ENCODE results near the gene DNPH1.
A peak's percentile ranks its signal among the peaks of the same experiment; 100 is the strongest.

DNPH1 gene

DNA sequence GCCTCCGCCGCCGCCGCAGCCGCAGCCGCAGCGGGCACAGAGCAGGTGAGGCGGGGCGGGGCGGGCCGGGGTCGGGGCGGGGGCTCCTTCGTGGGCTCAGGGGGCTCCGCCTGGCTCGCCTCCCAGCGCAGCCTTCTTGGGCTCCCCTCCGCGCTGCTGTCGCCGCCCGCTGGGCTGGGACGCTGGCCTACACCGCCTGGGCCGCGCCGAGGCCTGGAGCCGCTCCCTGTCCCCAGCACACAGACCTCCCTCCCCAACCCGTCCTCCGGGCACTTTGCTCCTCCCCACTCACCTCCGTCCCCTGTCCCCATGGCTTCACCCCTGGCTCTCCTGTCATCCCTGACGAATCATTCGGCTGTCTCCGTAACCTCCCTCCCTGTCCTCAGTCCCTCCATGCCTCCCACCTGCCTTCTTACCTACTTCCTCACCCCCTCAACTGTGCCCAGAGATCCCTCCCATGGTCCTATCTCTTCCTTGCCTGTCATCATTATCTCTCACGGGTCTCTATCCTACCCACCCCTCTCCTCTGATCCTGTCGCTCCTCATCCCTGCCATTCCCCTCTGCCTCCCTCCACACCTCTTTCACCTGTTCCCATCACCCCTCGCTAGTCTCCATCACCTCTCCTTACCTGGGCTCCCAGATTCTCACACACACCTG, 14.5 kb upstream of the DNPH1 start:
- no peak for DNase-seq

DNA sequence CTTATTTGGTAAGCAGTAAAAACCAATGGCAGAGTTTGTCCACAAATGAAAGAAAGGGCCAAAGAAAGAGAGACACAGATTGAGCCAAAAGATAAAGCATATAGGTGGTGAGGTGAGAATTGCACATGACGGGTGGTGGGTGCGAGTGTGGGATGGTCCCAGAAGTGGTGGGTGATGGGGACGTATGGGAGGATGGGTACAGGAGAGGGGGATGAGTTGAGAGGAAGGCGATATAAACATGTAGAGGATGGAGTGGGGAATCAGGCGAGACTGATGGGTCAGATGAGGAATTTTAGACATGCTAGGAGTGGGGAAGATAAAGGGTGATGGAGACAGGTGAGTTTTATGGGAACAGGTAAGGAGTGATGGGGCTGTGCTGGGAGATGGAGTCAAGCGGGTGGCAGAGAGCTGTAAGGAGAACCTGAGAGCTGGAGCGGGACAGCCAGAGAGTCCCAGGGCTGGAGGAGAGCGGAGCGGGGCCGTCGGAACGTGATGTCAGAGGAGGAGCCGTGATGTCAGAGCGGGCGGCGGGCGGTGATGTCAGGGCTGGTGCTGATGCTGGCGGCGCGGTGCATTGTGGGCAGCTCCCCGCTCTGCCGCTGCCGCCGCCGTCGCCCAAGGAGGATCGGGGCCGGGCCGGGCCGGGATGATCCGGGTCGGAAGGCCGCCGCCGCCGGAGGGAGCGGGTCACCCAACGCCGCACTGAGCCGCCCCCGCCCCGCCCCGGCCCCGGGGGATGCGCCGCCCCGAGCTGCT, 13.8 kb upstream of the DNPH1 start, which contains the start of gene TTBK1:
Gene TTBK1, plus strand, starts transcription at position 574 of the 756 bp plus-strand sequence. CDS start 3,180 bp downstream, outside the sequence.
- DNase-seq: peak in 1 of 5 donors; percentile 34

DNA sequence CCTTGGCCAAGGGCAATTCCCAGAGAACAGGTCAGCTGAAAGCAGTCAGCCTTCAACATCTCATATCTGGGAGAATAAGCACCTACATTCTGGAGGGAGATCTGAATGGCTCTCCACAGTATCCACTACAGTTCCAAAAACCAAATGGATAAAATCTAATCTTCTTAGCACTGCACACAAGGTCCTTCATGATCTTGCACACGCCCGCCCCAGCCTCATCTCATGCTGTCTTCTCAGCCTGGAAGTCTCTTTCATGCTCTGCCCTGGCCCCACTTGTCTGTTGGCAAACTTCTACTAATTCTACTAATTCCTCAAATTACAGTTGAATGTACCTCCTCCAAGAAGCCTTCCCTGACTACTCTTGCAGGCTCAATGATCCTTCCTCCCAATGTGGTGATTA, 12.2 kb upstream of the DNPH1 start:
- DNase-seq: no peak

DNA sequence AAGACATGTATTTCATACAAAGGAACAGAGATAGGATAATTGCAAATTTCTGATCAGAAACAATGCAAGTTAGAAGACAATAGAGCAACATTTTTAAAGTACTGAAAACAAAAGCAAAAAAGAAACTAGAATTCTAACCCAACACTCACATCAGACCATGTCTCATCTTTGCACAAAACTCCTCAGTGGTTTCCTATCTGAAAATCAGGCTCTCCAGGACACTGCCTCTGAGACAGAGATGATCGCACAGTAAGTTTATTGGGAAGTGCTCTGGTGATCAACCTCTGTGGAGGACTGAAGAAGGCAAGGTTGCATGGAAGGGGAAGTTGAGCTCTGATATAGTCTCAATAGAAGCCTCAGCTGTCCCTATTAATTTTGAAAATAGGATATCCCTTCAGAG, 11.7 kb upstream of the DNPH1 start:
- DNase-seq: no peak

DNA sequence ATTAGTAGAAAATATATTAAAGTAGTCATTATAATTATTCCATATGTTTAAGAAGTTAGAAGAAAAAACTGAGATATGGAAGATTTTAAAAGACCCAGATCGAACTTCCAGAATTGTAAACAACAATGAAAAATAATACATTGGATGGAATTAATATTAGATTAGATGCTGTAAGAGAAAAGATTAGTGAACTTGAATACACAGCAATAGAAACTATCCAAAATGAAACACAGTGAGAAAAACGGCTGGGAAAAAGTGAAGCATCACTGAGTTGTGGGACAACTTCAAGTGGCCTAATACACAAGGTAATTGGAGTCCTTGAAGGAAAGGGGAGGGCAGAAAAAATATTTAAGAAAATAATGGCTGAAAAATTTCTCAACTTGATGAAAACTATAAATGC, 9.8 kb upstream of the DNPH1 start:
- DNase-seq: no peak

DNA sequence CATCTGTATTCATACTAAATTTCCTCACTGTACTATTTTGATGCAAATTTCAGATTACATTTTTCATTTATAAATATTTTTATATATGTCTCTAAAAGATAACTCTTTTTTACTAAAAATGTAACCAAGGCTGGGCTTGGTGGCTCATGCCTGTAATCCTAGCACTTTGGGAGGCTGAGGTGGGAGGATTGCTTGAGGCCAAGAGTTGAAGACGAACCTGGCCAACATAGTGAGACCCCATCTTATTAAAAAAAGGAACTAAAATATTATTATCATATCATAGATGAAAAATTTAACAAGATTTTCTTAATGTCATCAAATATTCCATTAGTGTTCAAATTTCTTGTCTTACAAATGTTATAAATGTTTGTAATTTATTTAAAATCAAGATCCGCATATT, 6.6 kb upstream of the DNPH1 start:
- no peak for DNase-seq

DNA sequence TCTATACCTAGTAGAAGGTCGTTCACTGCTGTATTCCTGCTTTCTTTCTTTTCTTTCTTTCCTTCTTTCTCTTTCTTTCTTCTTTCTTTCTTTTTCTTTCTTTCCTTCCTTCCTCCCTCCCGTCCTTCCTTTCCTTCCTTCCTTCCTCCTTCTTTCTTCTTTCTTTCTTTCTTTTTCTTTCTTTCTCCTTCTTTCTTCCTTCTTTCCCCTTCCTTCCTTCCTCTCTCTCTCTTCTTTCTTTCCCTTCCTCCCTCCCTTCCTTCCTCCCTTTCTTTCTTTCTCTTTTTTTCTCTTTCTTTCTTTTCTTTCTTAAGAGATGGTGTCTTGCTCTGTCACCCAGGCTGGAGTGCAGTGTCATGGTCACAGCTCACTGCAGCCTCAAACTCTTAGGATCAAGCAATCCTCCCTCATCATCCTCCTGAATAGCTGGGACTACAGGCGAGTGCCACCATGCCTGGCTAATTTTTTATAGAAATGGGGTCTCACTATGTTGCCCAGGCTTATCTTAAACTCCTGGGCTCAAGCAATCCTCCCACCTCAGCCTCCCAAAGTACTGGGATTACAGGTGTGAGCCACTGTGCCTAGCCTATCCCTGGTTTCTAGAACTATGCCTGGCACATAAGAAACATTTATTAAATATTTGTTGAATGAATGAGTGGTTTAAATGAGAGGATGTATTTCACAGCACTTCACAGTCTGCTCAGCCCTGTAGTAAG, 2.6 kb upstream of the DNPH1 start:
- DNase-seq: no peak

DNA sequence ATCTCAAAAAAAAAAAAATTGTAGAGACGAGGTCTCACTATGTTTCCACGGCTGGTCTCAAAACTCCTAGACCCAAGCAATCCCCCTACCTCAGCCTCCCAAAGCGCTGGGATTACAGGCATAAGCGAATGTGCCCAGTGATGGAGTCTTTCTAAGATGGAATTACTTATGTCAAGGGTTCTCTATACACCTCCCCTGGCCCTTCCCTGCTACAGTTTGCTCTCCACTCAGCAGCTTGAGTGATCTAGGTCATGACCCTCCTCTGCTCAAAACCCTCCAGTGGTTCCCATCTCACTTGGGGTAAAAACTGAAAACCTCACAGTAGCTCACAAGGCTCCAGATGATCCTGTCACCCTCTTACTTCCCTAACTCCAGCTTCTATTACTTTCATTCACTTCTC, 1.8 kb upstream of the DNPH1 start:
- no peak for DNase-seq

DNA sequence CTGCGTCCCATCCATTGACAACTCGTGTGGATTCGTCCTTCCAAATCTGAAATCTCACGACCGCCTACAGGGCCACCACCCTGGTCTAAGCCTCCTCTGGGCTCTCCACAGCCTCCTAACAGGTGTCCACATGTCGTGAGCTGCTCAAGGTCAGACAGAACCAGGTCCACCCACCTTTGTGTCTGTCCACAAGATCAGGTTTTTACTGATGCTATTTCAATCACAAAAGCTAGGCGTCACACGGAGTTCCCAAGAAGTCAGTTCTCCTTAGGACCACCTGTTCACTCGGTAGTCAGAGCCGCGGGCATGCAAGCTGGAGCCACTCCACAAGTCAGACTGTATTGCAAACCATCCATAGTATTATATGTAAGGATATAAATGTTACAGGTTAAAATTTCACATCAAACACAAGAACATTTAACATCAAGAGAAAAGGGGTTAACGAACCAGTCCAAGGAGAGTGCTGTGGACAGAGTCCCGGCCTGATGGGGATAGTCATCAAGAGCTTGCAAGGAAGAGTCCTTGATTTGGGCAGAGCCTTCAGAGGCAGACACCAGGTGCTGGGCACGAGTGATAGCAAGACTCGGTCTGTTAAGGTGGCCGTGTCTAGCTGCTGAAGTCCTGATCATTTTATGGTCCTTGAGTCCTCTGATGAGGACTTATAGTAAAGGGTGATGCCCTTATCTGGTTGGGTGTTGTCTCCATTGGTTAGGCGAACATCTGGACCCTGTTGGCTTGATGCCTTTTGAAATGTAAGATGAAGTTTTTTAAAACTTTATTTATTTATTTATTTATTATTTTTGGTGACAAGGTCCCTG, 731 bp upstream of the DNPH1 start:
- no peak for DNase-seq

DNA sequence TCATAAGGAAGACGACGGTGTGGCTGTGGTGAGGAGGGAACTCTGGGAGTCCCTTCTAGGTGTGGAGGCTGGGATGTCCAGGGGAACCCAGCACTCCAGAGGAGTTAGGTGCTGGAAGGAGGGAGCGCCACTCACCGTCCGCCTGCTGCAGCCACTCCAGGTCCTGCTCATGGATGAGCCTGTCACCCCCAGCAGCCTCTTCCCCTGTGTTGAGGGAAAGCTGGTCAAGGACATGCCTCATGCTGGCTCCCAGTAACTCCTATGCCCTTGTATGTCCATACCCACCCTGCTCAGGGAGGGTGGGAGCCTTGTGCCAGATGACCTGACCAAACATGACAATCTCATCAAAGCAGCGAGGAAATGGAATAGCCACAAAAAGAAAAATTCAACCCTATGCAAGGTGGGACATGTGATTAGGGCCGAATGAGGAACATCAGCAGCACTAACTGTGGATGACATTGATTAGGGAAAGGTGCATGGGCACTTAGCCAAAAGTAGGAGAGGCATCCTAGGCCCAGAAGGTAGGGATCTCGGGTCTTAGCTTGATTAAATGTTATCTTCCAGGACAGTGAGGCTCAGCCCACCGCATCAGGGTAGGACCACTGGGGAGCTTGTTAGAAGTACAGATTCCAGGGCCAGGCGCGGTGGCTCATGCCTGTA, 3.0 kb downstream of the DNPH1 start:
- no peak for DNase-seq

DNA sequence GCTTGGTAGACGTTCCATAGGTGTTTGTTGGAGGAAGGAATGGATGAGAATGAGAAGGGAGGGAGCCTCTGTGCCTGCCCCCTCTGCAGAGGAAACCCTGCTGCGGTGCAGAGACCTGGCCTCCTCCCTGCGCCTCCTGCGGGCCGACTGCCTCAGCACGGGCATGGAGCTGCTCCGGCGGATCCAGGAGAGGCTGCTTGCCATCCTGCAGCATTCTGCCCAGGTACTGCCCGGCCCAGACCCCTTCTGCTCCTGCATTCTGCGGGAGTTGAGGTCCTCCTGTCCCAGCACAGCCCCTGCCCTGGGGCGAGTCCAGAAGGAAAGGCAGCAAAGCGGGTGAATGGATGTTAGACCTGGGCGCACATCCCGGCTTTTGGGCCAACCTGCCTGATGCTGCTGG, 6.1 kb downstream of the DNPH1 start:
- DNase-seq: no peak

DNA sequence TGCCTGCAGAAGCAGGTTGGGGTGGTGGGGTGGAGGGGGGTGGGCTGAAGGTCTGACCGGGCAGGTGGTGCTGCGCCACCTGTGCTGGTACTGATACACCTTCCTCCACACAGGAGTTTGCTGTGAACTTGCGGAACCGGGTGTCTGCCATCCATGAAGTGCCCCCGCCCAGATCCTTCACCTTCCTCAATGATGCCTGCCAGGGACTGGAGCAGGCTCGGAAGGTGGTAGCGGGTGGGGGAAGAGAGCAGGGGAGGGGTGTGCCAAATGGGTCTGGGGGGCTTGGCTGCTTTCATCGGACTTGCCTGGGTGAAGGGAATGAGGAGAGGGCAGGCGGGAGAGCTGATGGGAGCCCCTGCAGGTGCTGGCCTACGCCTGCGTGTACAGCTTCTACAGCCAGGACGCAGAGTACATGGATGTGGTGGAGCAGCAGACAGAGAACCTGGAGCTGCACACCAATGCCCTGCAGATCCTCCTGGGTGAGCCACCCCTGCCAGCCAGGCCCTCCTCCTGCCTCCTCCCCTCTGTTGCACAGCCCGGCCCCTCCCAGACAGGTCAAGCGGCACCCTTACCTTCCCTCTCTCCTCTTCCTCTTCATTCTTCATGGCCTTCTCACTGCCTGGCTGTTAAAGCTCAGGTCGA, 6.7 kb downstream of the DNPH1 start:
- DNase-seq: no peak

DNA sequence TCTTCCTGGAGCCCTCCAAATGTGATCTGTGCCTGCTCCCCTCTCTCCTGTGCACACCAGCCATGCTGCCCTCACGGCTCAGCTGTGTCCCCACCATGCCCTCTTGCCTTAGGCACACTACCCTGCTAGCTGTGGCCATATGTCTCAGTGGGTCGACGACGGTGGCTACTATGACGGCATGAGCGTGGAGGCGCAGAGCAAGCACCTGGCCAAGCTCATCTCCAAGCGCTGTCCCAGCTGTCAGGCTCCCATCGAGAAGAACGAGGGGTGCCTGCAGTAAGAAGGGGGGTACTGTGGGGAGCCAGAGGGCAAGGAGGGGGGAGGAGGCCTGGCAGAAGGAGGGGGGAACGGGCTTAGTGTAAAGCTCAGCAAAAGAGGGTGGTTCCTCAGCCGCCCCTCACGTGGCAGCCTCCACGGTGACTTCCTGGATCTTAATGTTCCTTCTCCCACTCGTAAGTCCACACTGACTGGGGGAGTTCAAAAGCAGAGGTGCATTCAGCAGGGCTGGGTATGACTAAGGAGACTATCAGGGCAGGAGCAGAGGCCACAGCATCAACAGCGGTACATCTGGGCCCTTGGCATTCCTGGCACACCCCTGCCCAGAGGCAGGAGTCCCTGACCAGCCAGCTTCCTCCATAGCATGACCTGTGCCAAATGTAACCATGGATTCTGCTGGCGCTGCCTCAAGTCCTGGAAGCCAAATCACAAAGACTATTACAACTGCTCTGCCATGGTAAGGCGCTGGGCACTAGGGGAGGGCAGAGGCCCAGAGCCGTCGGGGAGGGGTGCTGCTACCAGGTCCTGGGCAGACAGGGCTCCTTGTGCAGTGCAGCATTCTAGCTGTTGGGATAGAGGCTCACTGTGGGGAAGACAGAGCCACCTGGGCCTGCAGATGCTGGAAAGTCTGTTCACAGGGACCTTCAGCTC, 8.0 kb downstream of the DNPH1 start:
- no peak for DNase-seq

DNA sequence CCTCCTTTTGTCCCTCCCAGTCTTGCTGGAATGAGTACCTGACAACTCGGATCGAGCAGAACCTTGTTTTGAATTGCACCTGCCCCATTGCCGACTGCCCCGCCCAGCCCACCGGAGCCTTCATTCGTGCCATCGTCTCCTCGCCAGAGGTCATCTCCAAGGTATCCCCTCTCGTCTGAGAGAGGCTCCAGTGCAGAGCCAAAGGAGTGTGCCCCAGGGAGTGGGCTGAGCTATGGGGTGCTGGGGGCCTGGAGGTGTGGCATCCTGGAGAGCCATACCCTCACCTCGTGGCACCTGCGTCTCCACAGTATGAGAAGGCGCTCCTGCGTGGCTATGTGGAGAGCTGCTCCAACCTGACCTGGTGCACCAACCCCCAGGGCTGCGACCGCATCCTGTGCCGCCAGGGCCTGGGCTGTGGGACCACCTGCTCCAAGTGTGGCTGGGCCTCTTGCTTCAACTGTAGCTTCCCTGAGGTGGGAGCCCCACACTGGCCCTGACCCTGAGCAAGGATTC, 8.8 kb downstream of the DNPH1 start:
- DNase-seq: no peak

DNA sequence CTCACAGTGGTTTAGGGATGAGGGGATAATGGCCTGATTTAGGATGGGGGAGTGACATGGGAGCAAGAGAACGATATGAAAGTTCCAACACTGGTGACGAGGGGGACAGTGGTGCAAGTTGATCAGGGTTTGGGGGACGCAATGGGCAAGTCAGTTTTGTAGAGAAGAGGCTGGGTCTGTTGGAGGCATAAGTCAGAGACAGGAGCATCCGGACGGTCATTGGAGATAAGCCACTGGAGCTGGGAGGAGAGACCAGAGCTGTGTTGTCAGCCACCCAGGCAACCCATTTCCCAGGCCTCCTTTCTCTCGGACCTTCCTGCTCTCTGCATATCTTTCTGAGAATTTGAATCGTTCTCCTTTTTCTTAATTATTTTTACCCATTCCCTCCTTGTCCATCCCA, 9.5 kb downstream of the DNPH1 start:
- no peak for DNase-seq

DNA sequence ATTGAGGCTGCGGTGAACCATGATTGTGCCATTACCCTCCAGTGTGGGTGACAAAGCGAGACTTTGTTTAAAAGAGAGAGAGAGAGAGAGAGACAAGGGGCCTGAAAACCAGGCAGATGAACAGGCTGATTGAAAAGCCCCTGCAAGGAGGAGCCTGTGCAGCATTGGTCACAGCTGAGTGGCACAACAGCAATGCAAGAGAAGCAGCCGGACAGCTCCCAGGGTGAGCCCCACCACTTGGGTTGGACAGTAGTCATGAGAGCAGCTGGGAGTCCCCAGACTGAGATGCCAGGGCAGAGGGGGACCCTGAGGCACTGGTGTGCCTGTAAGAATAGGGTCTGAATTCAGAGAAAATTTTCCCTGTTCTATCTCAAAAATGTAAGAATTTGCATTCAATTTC, 10.2 kb downstream of the DNPH1 start:
- no peak for DNase-seq

DNA sequence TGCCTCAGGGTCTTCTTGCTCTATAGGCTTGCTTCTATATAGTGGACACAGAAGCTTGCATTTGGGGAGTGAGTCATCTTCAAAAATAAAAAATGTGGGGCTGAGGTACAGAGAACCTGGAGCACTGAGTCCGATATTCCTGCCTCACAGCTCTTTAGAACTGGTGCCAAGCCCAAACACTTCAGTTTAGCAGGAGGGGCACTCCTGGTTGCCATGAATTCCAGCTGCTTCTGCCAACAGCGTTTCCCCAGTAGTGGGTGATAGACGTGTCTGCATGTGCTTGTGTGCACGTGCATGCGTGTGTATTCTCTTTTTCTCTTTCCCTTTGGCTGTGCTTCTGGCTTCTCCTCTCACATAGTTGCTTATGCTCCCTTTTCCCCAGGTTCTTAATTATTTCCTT, 11.9 kb downstream of the DNPH1 start:
- no peak for DNase-seq

DNA sequence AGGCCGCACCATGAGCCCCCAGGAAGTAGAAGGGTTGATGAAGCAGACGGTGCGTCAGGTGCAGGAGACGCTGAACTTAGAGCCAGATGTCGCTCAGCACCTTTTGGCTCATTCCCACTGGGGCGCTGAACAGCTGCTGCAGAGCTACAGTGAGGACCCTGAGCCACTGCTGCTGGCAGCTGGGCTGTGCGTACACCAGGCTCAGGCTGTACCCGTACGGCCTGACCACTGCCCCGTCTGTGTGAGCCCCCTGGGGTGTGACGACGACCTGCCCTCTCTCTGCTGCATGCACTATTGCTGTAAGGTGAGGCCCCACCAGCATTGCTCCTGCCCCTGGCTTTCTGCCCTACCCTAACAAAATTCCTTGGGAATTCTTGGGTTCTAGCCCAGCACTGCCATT, 13.1 kb downstream of the DNPH1 start:
- DNase-seq: no peak

DNA sequence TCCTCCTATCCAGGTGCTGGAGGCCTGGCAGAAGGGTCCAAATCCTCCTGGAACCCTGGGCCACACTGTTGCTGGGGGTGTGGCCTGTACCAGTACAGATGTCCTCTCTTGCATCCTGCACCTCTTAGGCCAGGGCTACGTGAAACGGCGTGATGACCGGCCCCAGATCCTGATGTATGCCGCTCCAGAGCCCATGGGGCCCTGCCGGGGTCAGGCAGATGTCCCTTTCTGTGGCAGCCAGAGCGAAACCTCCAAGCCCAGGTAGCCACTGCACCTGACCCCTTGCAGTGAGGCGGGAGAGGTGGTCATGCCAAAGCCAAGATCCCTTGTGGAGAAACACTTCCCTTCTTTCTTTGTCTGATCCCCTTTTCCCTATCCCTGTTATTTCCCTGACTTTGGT, 14.2 kb downstream of the DNPH1 start:
- no peak for DNase-seq

DNA sequence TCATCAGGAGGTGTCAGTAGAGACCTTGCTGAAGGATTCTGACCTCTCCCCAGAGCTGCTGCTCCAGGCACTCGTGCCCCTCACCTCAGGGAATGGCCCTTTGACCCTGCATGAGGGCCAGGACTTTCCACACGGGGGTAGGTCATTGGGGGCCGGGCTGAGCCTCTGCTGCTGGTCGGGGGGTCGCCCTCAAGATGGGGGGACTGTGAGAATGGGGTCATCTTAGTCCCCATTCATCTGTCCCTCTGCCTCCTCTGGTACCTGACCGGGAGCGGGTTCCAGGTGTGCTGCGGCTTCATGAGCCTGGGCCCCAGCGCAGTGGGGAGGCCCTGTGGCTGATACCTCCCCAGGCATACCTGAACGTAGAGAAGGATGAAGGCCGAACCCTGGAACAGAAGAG, 15.8 kb downstream of the DNPH1 start:
- no peak for DNase-seq

DNA sequence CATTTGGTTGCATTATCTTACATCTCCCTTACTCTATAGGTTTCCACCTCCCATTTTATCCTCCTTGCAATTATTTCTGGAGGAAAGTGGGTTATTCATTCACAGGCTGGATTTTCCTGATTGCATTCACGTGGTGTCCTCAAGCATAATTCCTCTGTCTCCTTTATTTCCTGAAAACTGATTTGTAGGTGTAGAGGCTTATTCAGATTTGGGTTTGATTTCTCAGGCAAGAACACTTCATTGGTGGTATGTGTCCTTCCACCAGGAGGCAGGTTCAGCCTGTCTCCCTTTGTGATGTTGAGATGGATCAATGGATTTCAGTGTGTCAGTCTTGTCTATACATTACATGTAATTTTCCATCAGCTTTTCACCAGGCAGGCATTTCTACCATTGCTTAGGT, 17.3 kb downstream of the DNPH1 start:
- DNase-seq: no peak
